ENCODE measurements around the gene ACSL5. TPM values are rescaled to one million over a fixed set of nuclear protein-coding genes. Genes with fewer than 3 reads are reported as not detected.

Gene ACSL5
- total and polyA plus RNA-seq, 4 donors = 15.0 to 201 (median 43.5) TPM

- Histone ChIP-seq H3K9ac (ENCODE audit: low read depth in 1 of 2, low read length in 2 of 2) (no peak overlapping the region), H3K4me1 (ENCODE audit: control insufficient read depth in 4 of 4, insufficient read depth in 4 of 4, low read length in 3 of 4) (peaks cover 0 to 2% (median under 1%) of the 10 kb centered on the region in 4 donors), H3K9me3 (ENCODE audit: control insufficient read depth in 4 of 4, low read length in 3 of 4) (no peaks in the 10 kb centered on the region), H3K36me3 (ENCODE audit: control insufficient read depth in 4 of 4, insufficient read depth in 3 of 4, low read depth in 1 of 4, low read length in 3 of 4) (peaks cover 5 to 83% (median 78%) of the 10 kb centered on the region in 4 donors), H3K27me3 (ENCODE audit: control insufficient read depth in 4 of 4, insufficient read depth in 4 of 4, low read length in 3 of 4) (no peaks in the 10 kb centered on the region), H3K4me3 (ENCODE audit: low read depth in 1 of 3, low read length in 3 of 3) (no peak overlapping the region), H3K27ac (ENCODE audit: low read depth in 1 of 2, low read length in 2 of 2) (no peak overlapping the region)
- WGBS = 90% methylated on average over 1 of the region's 1 CpG
- no peak for DNase-seq (ENCODE audit: low spot score)
- no peak for TF ChIP-seq RAD21 (IDR thresholded peaks at IDR 0.05)
- TF ChIP-seq RXRA (IDR thresholded peaks at IDR 0.05) = no peak
- TF ChIP-seq EGR1 (IDR thresholded peaks at IDR 0.05; ENCODE audit: low read depth in 2 of 2) = no peak
- TF ChIP-seq ATF3 (IDR thresholded peaks at IDR 0.05) = no peak
- TF ChIP-seq NR2F2 (IDR thresholded peaks at IDR 0.05) = no peak
- TF ChIP-seq CTCF (IDR thresholded peaks at IDR 0.05; ENCODE audit: low read depth, low read length, missing input control) = no peak
- TF ChIP-seq YY1 (IDR thresholded peaks at IDR 0.05) = no peak
- no peak for TF ChIP-seq HNF4A (conservative IDR thresholded peaks at IDR 0.05)
- no peak for TF ChIP-seq MAX (IDR thresholded peaks at IDR 0.05)
- TF ChIP-seq FOXA2 (IDR thresholded peaks at IDR 0.05) = no peak
- TF ChIP-seq HNF4G (IDR thresholded peaks at IDR 0.05) = no peak
- TF ChIP-seq JUND (IDR thresholded peaks at IDR 0.05) = no peak
These were observed 33.8 kb downstream of the ACSL5 start for GRCh38 chr10:112407696-112408095.

GRCh38 chr10:112409299-112409698 is 35.4 kb downstream of the ACSL5 start:
- no peak for DNase-seq (ENCODE audit: low spot score)

More at GRCh38 chr10:112409299-112409698, 35.4 kb downstream of the ACSL5 start:
- Histone ChIP-seq H3K27me3 (ENCODE audit: control insufficient read depth in 4 of 4, insufficient read depth in 4 of 4, low read length in 3 of 4) (no peaks in the 10 kb centered on the region), H3K27ac (ENCODE audit: low read depth in 1 of 2, low read length in 2 of 2) (no peak overlapping the region), H3K4me1 (ENCODE audit: control insufficient read depth in 4 of 4, insufficient read depth in 4 of 4, low read length in 3 of 4) (no peaks in the 10 kb centered on the region), H3K9me3 (ENCODE audit: control insufficient read depth in 4 of 4, low read length in 3 of 4) (no peaks in the 10 kb centered on the region), H3K9ac (ENCODE audit: low read depth in 1 of 2, low read length in 2 of 2) (no peak overlapping the region), H3K36me3 (ENCODE audit: control insufficient read depth in 4 of 4, insufficient read depth in 3 of 4, low read depth in 1 of 4, low read length in 3 of 4) (peaks cover 9 to 80% (median 78%) of the 10 kb centered on the region in 4 donors), H3K4me3 (ENCODE audit: low read depth in 1 of 3, low read length in 3 of 3) (no peak overlapping the region)
- no peak for TF ChIP-seq FOXA2 (IDR thresholded peaks at IDR 0.05)
- no peak for TF ChIP-seq RXRA (IDR thresholded peaks at IDR 0.05)
- no peak for TF ChIP-seq MAX (IDR thresholded peaks at IDR 0.05)
- TF ChIP-seq ZBTB33 (IDR thresholded peaks at IDR 0.05) = no peak
- no peak for TF ChIP-seq NR2F2 (IDR thresholded peaks at IDR 0.05)
- no peak for TF ChIP-seq REST (IDR thresholded peaks at IDR 0.05)
- TF ChIP-seq SP1 (IDR thresholded peaks at IDR 0.05) = no peak
- no peak for TF ChIP-seq JUND (IDR thresholded peaks at IDR 0.05)
- TF ChIP-seq CTCF (IDR thresholded peaks at IDR 0.05; ENCODE audit: low read depth, low read length, missing input control) = no peak
- TF ChIP-seq TAF1 (conservative IDR thresholded peaks at IDR 0.05) = no peak
- TF ChIP-seq RAD21 (IDR thresholded peaks at IDR 0.05) = no peak
- TF ChIP-seq GABPA (IDR thresholded peaks at IDR 0.05 in 1 of 2, conservative IDR thresholded peaks at IDR 0.05 in 1 of 2) = no peak
- no peak for TF ChIP-seq HNF4G (IDR thresholded peaks at IDR 0.05)
- no peak for TF ChIP-seq ATF3 (IDR thresholded peaks at IDR 0.05)
- no peak for TF ChIP-seq HNF4A (conservative IDR thresholded peaks at IDR 0.05)
- TF ChIP-seq FOXA1 (IDR thresholded peaks at IDR 0.05) = no peak
- TF ChIP-seq YY1 (IDR thresholded peaks at IDR 0.05) = no peak
- no peak for TF ChIP-seq EGR1 (IDR thresholded peaks at IDR 0.05; ENCODE audit: low read depth in 2 of 2)
- 82% methylated on average over 2 of the region's 2 CpGs for WGBS

Data from liver (tissue), 9 donors.